ENCODE results near the gene BPGM.

The BPGM gene

DNA sequence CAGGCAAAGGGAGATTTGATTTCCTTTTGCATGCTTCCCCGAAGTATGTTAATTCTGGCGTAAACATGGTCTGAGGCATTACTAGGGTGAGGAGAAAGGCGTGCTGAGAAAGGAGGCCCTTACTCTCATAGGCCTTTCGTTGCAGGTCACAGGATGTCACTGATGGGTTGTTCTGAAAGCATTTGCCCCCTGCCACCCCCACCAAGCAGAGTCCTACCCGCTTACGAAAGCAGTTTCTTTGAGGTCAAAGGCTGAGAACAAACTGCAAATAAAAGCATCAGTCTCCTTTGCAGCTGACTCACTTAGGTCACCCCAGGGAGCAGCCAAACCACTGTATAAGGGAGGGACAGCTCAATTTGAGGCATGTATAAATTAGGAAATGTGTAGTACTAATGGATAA, 57.1 kb downstream of the BPGM start:
- no peak overlapping the region for H3K4me3 ChIP-seq (ENCODE audit: low read depth, low read length)
- in situ Hi-C loops (cut with HindIII; ENCODE audit: low sequenced_read_pairs): no loop called here
- no peak for DNase-seq (ENCODE audit: low read depth)
- TF ChIP-seq, protein P1, sequence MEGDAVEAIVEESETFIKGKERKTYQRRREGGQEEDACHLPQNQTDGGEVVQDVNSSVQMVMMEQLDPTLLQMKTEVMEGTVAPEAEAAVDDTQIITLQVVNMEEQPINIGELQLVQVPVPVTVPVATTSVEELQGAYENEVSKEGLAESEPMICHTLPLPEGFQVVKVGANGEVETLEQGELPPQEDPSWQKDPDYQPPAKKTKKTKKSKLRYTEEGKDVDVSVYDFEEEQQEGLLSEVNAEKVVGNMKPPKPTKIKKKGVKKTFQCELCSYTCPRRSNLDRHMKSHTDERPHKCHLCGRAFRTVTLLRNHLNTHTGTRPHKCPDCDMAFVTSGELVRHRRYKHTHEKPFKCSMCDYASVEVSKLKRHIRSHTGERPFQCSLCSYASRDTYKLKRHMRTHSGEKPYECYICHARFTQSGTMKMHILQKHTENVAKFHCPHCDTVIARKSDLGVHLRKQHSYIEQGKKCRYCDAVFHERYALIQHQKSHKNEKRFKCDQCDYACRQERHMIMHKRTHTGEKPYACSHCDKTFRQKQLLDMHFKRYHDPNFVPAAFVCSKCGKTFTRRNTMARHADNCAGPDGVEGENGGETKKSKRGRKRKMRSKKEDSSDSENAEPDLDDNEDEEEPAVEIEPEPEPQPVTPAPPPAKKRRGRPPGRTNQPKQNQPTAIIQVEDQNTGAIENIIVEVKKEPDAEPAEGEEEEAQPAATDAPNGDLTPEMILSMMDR (IDR thresholded peaks at IDR 0.05; ENCODE audit: low read depth, low read length, missing control alignments): no peak

DNA sequence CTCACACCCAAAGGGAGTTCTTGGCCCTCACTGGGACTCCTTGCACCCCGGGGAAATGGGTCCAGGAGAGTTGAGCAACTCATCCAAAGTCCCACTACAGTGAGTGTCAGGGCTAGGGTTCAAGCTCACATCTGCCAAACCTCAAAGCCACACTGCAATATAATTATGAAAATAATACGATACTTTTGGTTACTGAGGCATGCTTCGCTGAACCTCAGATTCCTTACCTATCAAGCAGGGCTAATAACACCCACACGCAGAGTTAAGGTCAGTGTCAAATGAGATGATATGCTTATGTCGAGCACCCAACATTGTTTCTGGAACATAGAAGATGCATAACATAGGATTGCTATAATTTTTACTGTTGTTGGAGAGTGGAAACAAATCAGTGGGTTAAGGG, 58.2 kb downstream of the BPGM start:
- no peak overlapping the region for H3K4me3 ChIP-seq (ENCODE audit: low read depth, low read length)
- TF ChIP-seq, protein P1 (IDR thresholded peaks at IDR 0.05; ENCODE audit: low read depth, low read length, missing control alignments): no peak
- DNase-seq (ENCODE audit: low read depth): no peak
- in situ Hi-C loops (cut with HindIII; ENCODE audit: low sequenced_read_pairs): no loop called here

DNA sequence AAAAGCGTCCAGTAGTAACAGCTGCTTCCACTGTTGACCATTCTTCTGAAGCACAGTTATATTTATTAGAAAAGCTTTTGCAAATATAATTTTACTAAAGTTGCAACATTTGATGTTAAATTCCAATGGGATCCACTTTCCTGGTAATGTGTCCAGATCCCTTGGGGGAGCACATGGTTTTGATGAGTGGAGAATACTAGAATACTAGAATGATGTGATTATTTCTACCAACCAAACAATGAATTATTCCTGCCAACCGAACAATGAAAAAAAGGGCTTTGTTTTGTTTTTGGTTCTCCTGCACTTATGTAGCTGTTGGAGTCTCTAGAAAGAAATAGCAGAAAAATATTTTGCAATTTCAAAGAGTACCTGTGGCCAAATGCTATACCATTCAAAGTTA, 59.1 kb downstream of the BPGM start:
- in situ Hi-C loops (cut with HindIII; ENCODE audit: low sequenced_read_pairs): no loop called here
- H3K4me3 ChIP-seq (ENCODE audit: low read depth, low read length): no peak overlapping the region
- TF ChIP-seq, protein P1 (IDR thresholded peaks at IDR 0.05; ENCODE audit: low read depth, low read length, missing control alignments): no peak
- no peak for DNase-seq (ENCODE audit: low read depth)

DNA sequence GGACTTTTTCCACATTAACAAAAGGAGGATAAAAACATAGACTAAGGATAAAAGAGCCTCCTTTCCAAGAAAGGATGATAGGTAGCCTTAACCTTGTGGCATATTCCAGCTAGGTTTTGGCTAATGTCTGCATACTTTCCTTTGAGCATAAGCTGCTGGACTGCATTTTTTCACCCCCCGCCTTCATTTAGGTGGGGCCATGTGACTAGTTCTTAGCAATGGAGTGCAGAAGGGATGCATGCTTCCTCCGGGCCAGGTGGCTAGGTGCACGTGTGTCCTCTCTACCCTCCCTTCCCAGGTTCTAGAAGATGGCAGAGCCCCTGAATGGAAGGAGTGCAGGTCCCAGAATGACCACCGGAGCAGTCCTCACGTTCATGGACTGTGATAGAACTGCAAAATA, 59.8 kb downstream of the BPGM start:
- in situ Hi-C loops (cut with HindIII; ENCODE audit: low sequenced_read_pairs): no loop called here
- TF ChIP-seq, protein P1 (IDR thresholded peaks at IDR 0.05; ENCODE audit: low read depth, low read length, missing control alignments): no peak
- H3K4me3 ChIP-seq (ENCODE audit: low read depth, low read length): no peak overlapping the region
- no peak for DNase-seq (ENCODE audit: low read depth)

DNA sequence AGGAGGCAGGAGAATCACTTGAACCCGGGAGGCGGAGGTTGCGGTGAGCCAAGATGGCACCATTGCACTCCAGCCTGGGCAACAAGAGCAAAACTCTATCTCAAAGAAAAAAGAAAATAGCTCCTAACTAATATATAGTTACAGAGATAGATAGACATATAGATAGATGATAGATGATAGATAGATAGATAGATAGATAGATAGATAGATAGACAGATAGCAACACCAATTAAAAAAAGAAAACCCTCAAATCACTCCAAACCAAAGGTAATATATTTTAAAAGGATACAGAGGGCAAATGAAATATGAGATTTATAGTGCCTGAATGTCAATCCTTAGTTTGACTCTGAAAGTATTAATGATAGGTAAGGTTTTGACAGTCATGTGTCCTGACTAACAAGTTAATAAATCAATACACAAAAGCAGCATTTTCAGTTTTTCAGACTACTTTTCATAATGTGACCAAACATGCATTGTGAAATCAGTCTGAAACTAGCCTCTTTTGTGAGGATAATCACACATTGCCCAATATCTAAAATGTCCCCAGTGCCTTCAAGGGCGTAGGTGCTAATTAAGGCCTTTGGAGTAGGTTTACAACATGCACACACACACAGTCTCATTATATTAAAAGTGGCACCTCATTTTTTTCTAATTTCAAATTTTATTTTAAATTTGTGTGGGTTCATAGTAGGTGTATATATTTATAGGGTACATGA, 61.2 kb downstream of the BPGM start:
- TF ChIP-seq, protein P1 (IDR thresholded peaks at IDR 0.05; ENCODE audit: low read depth, low read length, missing control alignments): no peak
- H3K4me3 ChIP-seq (ENCODE audit: low read depth, low read length): no peak overlapping the region
- in situ Hi-C loops (cut with HindIII; ENCODE audit: low sequenced_read_pairs): no loop called here
- no peak for DNase-seq (ENCODE audit: low read depth)

DNA sequence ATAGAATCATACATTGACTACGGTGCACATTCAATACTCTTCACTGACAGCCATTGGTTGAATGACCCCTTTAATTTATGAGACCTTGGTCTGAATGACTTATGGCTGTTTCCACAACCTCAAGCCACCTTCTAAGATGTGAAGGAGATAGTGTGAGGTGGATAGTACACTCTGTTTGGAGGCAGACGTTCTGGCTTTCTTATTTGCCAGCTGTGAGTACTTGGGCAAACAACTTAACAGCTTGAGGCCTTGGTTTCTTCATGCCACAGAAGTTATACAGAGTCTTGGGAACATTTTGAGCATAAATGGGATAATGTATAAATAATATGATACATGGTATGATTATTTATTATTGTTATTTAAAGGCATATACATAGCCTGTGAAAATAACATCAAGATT, 62.0 kb downstream of the BPGM start:
- in situ Hi-C loops (cut with HindIII; ENCODE audit: low sequenced_read_pairs): no loop called here
- DNase-seq (ENCODE audit: low read depth): no peak
- TF ChIP-seq, protein P1 (IDR thresholded peaks at IDR 0.05; ENCODE audit: low read depth, low read length, missing control alignments): no peak
- no peak overlapping the region for H3K4me3 ChIP-seq (ENCODE audit: low read depth, low read length)

Data from astrocyte of the cerebellum (primary cell).